Measurements from ENCODE around the gene STX8.
A peak's percentile ranks its signal among the peaks of the same experiment; 100 is the strongest.
"Not testable (repeated sequence)": the region's sequence is repeated elsewhere in the genome, so short reads cannot be mapped to it uniquely, and the experiment has no call there.

The STX8 gene

DNA sequence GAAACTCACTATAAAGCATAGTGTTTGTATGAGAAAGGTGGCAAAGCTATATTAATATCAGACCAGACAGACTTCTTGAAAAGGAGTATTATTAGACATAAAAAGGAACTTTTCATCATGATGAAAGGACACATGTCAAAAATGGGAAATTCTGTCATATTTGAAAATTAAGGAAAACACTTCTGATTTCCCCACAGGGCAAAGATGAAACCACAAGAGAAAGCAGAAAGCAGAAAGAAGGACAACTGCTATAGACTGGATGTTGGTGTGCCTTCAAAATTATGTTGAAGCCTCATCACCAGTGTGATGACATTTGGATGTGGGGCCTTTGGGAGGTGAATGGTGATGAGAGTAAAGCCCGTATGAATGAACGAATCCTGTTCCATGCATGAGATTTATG, 193.0 kb downstream of the STX8 start:
- no peak for DNase-seq

DNA sequence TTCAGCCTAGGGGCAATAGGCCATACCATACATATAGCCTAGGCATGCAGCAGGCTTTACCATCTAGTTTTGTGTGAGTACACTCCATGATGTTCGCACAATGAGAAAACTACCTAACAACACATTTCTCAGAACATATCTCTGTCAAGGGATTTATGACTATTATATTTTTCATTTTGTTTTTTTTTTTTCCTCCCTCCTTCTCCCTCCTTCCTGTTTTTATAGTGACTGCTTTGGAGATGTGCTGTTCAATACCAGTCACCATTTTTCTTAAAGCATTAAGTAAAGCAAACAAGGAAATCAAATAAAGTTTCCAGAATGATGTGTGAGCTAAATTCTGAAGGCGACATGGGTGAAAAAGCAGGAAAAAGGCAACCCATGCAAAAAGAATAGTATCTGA, 194.6 kb downstream of the STX8 start:
- DNase-seq: no peak

DNA sequence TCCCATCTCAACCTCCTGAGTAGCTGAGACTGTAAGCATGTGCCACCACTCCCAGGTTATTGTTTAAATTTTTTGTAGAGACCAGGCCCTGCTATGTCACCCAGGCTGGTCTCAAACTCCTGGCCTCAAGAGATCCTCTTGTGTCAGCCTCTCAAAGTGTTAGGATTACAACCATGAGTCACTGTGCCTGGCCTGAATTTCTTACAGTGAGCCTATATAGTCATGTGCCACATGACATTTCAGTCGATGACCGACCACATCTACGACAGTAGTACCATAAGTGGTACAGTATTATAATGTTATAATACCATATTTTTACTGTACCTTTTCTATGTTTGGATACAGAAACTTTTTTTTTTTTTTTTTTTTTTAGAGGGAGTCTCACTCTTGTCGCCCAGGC, 195.3 kb downstream of the STX8 start:
- no peak for DNase-seq

DNA sequence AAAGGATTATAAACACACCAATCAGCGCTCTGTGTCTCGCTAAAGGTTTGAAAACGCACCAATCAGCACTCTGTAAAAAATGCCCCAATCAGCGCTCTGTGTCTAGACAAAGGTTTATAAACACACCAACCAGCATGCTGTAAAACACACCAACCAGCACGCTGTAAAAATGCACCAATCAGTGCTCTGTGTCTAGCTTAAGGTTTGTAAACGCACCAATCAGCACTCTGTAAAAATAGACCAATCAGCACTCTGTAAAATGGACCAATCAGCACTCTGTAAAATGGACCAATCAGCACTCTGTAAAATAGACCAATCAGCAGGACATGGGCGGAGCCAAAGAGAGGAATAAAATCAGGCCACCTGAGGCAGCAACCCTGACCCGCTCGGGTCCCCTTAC, 199.4 kb downstream of the STX8 start:
- not testable (repeated sequence) for DNase-seq

DNA sequence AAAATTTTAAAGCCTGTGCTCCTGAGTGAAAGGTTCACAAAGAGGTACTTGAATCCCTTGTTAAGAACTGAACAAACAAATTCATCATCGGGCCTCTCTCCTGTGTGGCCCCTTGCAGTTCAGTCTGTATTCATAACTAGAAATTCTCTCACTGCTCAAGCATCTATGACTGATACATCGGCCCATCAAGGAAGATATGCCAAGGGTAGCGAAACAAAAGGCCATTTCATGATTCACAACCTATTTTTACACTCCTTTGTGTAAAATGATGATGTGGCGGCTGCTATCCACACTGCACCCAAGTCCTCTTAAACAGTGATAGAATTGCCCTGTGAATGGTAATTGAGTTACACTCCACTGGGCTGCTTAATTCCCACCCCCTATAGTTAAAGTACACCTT, 204.6 kb downstream of the STX8 start:
- peak; percentile 67 to 69 for DNase-seq

DNA sequence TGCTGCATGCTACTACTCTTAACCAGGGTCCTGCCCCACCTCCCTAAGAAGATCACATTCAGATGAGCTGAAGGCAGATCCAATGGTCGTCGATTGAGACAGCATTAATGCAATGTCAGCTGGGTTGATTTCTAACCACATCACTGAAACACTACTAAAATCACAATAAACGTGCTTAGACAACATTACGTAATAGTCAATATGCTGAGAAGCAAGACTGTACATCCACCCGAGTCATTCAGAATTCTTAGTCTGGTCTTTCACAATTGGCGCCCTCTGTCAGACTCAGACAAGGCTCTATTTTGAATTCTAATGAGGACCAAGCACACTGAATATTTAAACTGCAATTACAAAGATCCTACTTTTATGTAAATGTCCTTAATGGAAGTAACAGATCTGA, 205.2 kb downstream of the STX8 start:
- peak in 1 of 2 experiments; percentile 59 for DNase-seq

DNA sequence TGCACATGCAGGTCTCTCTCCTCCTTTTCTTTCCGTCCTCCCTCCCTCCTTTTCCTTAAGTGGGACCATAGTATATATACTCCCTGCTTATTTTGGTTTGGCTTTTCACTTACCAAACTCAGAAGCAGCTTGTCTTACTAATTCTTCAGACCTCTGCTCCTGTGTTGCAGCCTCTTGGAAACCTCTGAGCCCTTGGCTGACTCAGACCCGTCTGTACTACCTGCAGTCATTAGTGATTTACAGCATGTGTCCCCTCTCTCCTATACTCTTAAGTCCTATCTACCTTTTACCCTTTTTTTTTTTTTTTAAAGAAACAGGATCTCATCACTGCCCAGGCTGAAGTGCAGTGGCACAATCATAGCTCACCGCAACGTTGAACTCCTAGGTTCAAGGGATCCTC, 207.0 kb downstream of the STX8 start:
- no peak for DNase-seq

DNA sequence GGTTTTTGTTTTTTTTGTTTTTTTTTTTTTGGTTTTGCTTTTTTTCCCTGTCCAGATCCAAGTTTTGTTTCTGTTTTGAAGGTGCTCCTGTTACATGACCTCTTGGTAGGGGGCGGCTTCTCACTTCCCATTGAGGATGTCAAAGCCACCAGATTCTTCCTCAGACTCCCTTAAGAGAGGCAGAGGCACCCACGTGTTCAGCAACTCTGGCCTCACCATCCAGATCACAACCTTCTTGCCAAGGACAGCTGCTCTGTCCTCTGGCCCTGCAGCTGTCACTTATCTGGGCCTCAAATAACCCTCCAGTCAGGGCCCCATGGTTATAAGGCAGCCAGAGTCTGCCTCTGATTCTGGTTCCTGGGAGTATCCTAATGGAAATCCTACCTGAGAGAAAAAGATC, 208.5 kb downstream of the STX8 start:
- DNase-seq: no peak

DNA sequence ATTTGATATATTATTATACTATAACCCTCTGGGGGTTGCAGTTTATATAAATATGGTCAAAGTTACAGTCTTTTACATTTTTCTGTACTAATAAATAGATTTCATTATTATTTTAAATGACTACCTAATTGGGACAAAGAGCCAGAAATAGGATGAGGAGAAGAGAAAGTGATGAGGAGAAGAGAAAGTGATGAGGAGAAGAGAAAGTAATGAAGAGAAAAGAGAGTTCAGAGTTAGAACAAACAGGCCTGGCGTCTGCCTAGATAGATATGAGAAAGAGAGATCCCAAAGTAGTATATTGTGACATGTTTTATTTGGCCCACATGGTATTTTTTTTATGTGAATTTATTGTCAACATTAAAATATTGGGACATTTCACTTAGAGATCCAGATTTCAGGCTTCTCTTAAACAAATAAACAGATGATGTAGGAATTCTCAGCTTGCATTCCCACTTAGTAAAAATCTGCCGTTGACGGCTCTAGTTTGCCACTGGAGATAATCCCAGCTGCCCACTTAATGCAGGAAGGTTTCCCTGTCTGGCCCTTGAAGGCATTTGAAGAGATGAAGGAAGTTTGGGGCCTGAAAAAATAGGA, 210.7 kb downstream of the STX8 start:
- DNase-seq: no peak

DNA sequence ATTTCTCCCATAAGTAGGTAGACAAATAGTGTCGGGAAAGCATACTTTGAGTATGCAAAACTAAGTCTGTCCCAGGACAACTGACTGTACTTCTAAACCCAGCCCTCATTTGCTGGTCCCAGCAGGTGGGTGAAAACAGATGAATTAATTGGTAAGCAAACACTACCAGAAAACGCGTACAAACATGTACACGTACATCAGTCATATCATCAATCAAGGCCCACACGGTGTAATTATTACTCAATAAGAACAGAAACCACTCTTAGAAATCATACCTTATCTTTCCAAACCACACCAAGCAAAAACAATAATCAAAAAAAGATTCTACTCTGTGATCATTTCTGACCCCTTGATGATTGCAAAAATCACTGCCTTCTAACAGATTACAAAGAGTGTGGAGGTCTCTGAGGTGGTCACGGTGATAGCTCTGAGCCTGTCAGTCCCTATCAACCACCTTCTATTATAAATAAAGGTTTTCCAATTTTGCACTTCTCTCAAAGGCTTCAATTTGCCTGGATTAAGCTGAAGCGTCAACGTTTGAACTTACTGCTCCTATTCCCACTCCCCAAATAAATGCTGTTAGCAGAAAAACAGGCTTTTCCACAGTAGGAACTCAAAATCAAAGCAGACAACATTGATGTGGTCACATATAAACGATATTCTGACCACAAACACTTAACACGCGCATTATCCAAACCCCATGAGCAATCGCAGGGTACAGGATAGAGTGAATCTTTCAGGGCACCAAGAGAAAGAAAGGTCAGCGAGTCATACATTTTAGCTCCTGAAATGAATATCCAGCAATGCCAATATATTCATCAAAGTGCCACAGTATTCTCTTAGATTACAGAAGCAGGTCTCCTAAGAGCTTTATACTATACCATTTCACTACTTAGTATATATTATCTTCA, 211.9 kb downstream of the STX8 start:
- DNase-seq: peak; percentile 64 to 65

DNA sequence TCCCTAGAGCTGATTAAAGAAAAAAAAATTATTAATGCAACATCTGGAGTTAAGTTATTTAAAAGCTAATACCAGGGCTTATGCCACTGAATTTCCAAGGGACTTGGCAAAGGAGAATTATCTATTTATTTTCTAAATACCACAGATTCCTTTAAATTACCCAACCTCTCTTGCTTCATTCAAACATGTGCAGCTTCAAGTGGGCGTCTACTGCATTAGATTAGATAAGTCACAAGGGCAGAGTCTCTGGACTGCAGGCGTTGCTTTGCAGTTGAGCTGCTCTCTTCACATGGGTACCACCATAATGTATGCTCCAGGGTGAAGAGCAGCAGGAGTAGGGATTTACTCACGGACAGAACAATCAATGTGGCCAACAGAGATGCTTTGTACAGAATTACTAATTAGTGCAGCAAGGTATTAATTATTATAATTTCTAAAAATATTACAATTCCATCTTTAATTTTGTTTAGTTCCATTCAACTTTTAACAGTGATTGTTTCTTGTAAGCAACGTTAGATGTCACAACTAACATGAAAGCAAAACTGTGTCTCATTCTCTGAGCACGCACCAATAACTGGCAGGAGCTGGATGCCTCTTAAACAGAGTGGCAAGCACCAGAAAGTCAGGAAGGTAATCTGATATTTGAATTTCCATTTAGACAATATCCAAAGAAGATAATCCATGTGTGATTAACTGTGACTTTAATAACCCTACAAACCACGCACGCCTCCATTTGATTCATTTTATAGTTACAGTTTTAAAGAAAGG, 214.2 kb downstream of the STX8 start:
- DNase-seq: peak in 1 of 2 experiments; percentile 7

DNA sequence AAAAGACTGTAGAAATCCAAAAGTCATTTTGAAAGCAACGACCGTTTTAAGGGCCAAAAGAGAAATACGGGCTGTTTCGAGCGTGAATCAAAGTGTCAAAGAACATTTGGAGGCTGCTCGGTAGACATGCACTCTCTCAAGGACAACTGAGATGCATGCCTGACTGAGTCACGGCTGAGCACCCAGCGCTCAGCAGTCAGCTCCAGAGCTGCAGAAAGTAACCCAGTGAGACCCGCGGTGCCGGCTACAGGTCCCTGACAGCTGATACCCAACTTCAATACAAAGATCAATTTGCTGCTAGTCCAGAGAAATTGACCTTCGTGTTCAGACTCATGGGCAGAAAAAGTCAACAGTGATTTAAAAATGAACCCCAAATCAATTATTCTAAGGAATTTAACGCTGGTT, 214.9 kb downstream of the STX8 start:
- DNase-seq: no peak

DNA sequence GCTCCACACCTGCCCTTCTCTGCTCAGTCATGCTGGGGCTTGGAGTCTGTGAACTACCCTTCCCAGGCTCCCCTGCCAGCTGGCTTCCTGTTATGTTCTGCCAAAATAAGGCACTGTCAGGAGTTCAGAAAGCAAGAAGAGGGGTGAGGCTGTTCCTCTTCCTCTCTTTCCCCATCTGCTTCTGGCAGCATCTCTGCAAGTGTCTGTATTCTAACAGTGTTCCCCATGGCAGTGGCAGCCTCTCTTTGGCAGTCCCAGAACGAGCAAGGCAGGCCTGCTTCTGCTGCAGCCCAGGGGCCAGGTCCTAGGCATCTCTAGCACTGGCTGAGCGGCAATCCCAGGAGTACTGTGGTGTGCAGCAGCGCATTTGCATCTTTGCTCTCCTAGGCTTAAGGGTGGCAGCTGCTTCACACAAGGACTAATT, 219.1 kb downstream of the STX8 start:
- peak; percentile 56 to 87 for DNase-seq

DNA sequence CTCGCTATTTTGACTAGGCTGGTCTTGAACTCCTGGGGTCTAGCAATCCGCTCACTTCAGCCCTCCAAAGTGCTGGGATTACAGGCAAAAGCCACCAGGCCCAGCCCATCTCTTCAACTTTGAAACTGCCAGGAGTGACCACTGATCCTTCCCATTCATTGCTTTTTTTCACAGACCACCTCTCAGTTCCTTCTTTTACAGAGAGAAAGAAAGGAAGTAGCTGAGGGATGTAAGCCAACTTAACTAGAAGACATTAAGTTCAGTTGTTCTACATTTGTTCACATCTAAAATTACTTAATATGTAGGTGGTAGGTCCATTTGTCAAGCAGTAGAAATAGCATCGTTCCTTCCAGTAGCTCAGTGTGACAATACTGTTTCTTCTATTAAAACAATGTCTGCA, 219.8 kb downstream of the STX8 start:
- DNase-seq: no peak

DNA sequence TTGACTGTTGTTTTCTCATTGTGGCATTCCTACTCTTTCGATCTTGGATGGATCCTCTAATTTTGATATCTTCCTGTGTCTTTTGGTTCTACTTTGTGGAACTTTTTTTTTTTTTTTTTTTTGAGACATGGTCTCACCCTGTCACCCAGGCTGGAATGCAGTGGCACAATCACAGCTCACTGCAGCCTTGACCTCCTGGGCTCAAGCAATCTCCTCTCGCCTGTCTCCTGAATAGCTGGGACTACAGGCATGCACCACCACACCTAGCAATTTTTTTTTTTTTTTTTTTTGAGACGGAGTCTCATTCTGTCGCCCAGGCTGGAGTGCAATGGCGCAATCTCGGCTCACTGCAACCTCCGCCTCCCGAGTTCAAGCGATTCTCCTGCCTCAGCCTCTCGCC, 220.4 kb downstream of the STX8 start:
- DNase-seq: not testable (repeated sequence)

DNA sequence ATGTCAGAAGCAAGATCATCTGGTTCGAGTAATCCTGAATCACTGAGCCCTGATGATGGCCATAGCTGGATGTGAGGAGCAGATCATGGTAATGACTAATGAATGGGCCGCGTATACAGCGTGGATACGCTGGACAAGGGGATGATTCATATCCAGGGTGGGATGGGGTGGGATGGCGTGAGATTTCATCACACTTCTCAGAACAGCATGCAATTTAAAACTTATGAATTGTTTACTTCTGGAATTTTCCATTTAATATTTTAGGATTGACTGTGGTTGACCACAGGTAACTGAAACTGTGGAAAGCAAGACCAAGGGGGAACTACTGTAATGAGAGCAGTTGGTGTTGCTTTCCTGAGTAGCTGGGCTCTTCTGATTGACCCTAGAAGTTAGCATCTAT, 225.5 kb downstream of the STX8 start:
- no peak for DNase-seq

DNA sequence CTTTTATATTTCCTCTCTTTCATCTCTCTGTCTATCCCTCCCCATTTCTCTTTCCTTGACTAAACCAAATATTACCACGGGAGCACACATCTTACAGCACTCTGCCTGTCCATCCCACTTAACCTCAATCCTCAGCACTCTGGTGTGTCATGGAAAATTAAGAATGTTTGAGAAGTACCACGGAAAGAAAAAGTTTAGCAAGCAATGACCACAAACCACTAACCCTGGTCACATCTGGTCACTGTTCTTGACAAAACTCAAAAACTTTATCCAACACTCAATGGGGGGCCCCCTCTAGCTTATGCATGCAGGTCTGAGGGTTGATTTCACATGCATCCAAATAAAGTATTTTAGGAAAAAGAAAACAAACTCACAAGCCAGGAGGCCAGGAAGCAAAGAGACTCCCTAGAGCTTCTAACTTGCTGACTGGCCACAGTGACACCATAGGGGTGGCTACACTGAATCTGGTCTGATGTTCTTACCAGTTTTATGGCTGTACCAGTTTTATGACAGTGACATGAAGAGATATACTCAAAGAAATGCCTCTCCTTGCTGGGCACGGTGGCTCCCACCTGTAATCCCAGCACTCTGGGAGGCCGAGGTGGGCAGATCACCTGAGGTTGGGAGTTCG, 229.2 kb downstream of the STX8 start:
- DNase-seq: no peak

DNA sequence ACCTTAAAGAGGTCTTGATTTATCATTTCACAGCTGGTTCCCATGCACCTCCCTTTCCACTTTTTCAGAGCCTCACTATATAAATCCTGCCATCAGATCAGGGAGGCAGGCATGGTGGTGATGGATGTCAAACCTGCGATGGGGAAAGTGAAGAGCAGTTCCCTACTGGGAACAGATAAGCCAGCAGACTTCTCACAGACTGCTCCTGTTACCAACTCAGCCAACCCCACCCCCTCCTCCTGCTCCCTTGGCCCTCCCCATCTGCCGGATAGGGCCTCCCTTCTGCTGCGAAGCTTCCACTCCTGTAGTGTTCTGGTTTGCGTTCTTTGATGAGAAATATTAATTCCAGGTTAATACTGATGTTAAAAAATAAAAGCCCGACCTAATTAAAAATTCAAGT, 232.1 kb downstream of the STX8 start:
- DNase-seq: no peak

DNA sequence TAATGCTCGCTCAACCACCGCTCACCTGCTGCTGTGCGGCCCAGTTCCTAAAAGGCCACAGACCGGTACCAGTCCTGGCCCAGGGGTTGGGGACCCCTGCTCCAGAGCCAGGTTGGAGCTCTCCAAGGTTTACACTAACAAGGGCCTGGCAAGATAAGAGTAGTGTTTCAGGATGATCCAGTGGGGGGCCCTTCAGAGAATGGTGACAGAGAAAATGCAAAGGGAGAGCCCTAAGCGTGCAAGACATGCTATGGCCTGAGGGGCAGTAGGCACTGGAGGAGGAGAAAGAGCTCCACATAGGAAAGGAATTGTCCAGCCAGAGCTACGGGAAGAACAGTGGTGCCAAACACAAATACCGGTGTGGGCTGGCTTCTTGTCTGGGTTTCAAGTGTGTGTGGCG, 233.4 kb downstream of the STX8 start:
- DNase-seq: no peak

DNA sequence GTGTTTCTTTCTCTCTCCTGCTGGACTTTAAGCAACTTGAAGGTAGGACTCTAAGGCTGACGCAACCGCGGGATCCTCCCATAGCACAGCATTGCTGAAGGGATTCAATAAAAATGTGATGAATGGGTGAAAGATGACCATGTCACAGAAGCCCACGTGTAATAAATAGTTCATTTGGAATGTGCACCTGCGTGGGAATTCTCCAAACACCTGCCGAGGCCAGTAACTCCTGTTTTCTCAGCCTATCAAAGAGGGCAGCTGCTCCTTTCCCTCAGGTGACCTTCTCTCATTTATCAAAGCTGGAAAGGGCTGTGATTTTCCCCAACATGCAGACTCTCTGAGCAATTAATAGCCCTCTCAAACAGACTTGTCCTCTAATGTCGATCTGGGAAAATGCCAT, 235.7 kb downstream of the STX8 start:
- DNase-seq: no peak

DNA sequence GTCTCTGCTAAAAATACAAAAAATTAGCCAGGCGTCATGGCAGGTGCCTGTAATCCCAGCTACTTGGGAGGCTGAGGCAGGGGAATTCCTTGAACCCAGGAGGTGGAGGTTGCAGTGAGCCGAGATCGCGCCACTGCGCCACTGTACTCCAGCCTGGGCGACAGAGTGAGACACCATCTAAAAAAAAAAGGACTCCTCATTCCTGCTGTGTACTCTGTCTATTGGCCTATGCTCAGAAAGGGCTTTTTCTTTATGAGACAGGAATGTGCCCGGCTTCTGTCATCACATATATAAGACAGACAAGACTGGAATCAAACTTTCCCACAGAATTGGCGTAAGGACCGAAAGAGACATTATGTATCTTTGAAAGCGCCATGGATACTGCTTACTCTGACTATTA, 236.1 kb downstream of the STX8 start:
- not testable (repeated sequence) for DNase-seq

DNA sequence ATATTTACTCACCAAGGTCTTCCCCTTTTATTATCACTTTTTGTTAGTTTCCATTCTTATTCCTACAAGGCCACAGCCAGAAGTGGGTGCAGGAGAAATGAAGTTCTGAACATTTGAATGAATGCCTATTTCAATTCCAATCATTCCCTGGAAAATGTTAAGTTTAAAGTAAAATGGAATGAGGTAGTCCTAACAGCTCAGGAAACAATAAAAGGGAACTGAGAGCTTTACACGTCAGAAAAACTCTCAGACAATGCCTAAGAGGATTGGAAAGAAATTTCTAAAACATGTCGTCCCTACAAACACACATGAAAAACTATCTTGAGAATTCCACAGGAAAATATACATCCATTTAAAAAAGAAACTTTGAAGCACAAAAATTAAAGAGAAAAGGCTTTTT, 238.8 kb downstream of the STX8 start:
- no peak for DNase-seq

Measured in NCI-H526 (cell line).